Spinal cord (tissue), 10 donors: ENCODE measurements around the gene DNTT. TPM values are rescaled to one million over a fixed set of nuclear protein-coding genes. Genes with fewer than 3 reads are reported as not detected.

Experiments used
- DNase-seq, 6 donors: peaks; one replicate each; pipeline versions ENCODE4 v3.0.0 to v3.0.0-alpha.2; 2013 to 2015; ENCODE audit warnings: low spot score in 6 of 6, low read depth in 4 of 6
- H3K27ac ChIP-seq: one replicate; pipeline ENCODE4 v1.5.1; 2013; ENCODE audit warnings: low read depth, low read length, control low read depth
- H3K27me3 ChIP-seq: one replicate; pipeline ENCODE4 v1.6.1; 2013; ENCODE audit warnings: low read length; ENCODE audit not compliant: control insufficient read depth, insufficient read depth
- H3K36me3 ChIP-seq: one replicate; pipeline ENCODE4 v1.6.1; 2013; ENCODE audit warnings: low read length; ENCODE audit not compliant: control insufficient read depth, insufficient read depth
- H3K4me1 ChIP-seq: one replicate; pipeline ENCODE4 v1.6.1; 2013; ENCODE audit warnings: low read length; ENCODE audit not compliant: control insufficient read depth, insufficient read depth
- H3K4me3 ChIP-seq: one replicate; pipeline ENCODE4 v1.5.1; 2013; ENCODE audit warnings: low read depth, low read length, control low read depth
- H3K9me3 ChIP-seq: one replicate; pipeline ENCODE4 v1.6.1; 2013; ENCODE audit warnings: low read length; ENCODE audit not compliant: control insufficient read depth, insufficient read depth
- WGBS: methylation state at CpG from one replicate; pipeline ENCODE4 v1.1.5; 2013; ENCODE audit warnings: missing lambda C conversion rate; ENCODE audit not compliant: insufficient coverage; 5-methylcytosine and 5-hydroxymethylcytosine counted together
- polyA plus RNA-seq, 2 donors: library from polyadenylated mRNA; unstranded; fragments of 120-200 nt; gene quantifications; one replicate each; pipeline ENCODE4 v1.2.1, GENCODE V29; 2013; ENCODE audit not compliant: insufficient read length in 2 of 2
- total RNA-seq, 2 donors: library from RNA; depleted of rRNA in 1 of 2; stranded (reverse); fragments of 120-200 nt in 1 of 2; fragments of >200 nt in 1 of 2; gene quantifications; one replicate each; pipeline versions ENCODE4 v1.2.3 to v1.2.4, GENCODE V29; 2013 to 2014
- donor health status: healthy.

Gene DNTT
- total and polyA plus RNA-seq, 4 donors = 0.08 to 0.20 (median 0.11) TPM; not detected in 1

DNA sequence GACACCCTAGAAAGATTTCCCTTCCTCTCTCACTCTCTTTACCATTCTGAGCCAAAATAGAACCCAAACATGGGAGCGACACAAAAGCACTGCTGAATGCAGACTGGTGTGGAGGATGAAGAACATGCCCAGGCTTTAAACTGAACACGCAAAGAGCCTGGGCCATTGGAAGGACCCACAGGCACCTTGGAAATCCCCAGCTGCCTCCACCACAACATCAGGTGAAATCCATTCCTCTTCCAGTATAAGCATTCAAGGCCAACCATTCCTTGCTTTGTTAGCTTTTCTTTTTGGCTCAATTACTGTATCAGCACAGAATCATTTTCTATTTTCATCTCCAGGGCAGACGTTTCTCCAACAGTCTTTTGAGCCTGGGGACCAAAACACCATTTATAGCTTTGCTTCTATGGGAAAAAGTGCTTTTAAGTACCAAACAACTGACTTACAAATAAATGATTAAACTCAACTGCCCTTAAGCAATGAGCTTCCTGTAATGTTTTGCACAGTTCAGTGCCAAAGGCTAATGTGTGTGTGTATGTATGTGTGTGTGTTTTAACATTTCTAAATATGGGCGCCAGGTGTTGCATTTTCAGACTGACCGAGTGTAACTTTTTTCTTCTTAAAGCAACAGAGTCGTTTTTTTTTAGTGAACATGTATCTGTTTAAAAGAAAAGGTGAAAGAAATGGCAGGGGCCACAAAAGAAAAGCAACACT is 16.7 kb upstream of the DNTT start:
- Histone ChIP-seq H3K4me3 (no peak overlapping the region), H3K27me3 (no peaks in the 10 kb centered on the region), H3K27ac (no peak overlapping the region), H3K36me3 (no peaks in the 10 kb centered on the region), H3K4me1 (no peaks in the 10 kb centered on the region), H3K9me3 (no peaks in the 10 kb centered on the region)
- peak in 1 of 6 donors; percentile 28 for DNase-seq
- WGBS = 54% methylated on average over 3 of the region's 6 CpGs

DNA sequence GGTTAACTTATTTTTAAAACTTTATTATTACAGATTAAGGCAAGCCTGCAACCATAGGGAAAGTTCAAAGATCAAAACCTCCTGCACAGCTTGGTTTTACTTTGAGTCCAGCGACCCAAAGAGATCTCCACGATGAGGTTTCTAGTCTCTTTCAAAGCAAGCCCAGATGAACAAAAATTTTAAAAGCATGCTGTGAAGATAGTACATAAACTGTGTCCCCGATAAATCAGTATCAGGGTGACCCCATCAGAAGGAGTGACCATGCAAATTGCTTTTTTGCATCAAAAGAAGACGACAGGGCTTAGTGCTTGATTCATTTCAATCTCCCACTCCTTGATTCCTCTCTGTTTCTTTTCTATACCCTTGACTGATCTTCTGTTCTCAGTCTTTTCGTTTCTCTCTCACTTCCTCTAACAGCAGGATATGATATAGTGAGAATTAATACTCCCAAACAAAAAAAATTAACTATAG is 16.0 kb upstream of the DNTT start:
- Histone ChIP-seq H3K4me1 (no peaks in the 10 kb centered on the region), H3K9me3 (no peaks in the 10 kb centered on the region), H3K27me3 (no peaks in the 10 kb centered on the region), H3K36me3 (no peaks in the 10 kb centered on the region), H3K4me3 (no peak overlapping the region), H3K27ac (no peak overlapping the region)
- no peak for DNase-seq
- WGBS = 32% methylated on average over 4 of the region's 5 CpGs

DNA sequence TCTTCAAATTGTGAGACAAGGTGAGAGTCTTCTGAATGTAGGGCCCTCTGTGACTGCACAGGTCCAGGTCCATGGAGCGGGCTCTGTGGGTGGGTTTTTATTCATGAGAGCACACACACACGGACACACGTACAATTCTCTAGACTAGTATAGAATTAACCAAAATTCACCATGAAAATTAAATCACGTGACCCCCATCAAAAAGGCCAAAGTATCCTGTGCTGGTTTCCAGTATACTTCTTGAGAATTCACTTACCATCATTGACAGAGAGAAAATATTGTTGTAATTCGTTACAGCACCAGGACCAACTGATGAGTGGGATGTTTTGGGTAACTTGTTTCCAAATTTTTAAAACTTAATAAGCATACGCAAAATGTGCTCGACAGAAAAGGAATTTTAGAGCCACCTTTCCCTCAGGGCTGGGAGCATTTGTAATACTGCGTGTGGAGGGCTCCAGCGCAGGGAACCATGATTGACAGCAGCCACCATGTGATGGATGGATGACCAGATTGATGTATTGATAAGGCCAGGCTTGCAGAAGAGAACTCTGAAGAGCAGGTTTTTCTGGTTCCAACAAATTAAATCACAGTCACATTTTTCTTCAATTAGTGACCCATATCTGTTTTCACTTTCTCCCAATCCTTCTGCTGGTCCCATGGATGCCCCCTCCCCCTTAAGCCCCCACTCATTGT is 14.9 kb upstream of the DNTT start:
- Histone ChIP-seq H3K27me3 (no peaks in the 10 kb centered on the region), H3K4me3 (no peak overlapping the region), H3K9me3 (no peaks in the 10 kb centered on the region), H3K36me3 (no peaks in the 10 kb centered on the region), H3K4me1 (no peaks in the 10 kb centered on the region), H3K27ac (no peak overlapping the region)
- WGBS = 100% methylated on average over 1 of the region's 9 CpGs
- DNase-seq = no peak

DNA sequence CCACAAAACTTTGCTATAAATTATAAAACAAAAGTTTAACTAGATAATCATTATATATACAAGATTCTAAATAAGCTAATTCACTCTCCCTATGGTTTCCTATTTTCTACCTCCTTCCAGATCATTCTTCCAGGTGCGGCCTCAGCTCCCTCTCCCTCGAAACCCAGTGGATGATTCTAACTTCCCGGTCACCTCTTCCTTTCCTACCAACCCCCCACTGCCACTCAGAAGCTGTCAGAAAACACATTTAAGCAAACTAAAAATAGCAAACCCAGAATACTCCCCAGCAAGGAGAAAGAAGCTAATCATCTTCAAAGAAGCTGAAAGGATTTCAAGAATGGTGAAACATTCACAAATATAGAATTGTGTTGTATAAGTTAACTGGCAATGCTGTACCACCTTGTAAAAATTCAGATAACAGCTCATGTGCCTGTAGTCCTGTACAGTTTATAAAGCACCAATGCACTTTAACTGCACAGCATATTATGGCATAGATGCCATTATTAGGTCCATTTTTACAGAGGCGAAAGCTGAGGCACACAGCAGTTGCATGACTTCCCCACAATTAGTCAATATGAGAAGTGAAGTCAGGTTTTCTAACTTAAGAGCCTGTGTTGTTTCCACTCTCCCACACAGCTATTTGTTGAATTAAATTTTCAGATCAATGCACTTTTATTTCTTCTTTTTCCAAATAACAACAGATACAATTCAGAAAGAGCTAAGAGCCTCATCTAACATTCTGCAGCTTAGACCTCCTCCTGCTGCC is 13.7 kb upstream of the DNTT start:
- Histone ChIP-seq H3K9me3 (no peaks in the 10 kb centered on the region), H3K27me3 (no peaks in the 10 kb centered on the region), H3K36me3 (no peaks in the 10 kb centered on the region), H3K4me1 (no peaks in the 10 kb centered on the region), H3K27ac (no peak overlapping the region), H3K4me3 (no peak overlapping the region)
- 84% methylated on average over 3 of the region's 4 CpGs for WGBS
- no peak for DNase-seq

DNA sequence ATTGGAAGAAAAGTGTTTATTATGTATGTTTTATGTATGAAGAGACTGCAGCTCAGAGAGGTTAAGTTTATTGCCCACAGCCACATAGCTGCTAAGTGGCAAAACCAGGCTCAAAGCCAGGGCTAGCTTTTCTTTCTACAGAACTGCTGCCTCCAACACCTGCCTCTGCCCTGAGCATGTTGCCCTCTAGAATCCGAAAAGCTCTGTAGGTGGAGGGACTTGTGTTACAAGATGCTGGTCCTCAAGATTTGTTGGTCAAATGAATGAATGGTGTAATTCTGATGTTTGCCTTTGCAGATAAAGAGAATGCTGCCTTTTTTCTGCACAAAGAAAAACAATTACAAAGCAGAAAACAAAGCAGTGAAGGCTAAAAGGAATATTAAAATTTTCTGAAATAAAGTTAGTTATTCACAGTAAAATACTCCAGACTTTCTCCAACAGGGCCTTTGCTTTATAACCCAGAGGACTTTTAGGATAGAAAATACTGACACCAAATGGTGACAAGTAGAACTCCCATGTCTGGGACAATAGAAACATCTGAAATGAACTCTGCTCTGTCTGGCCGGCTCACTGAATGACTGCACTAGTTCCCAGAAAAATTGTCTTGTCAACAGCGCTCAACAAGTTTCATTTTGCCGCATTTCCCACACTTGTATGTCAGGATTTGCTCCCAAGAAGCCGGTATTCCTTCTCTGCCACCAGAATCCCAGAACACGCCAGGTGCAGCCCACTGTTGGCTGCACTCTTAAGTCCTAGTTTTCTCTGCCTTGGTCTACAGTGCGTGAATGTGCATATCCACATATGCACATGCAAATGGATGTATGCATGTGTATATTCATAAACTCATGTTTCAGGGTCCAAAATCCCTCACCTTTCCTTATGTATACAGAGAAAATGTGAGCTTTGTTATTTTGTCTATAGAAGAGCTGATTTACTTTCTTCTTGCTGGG is 11.0 kb upstream of the DNTT start:
- H3K36me3 ChIP-seq = no peaks in the 10 kb centered on the region
- no peaks in the 10 kb centered on the region for H3K4me1 ChIP-seq
- H3K27me3 ChIP-seq = no peaks in the 10 kb centered on the region
- 43% methylated on average over 5 of the region's 7 CpGs for WGBS
- no peak overlapping the region for H3K27ac ChIP-seq
- H3K9me3 ChIP-seq = no peaks in the 10 kb centered on the region
- H3K4me3 ChIP-seq = no peak overlapping the region
- DNase-seq = peak in 3 of 6 donors; percentile 36 to 86 (median 70)

DNA sequence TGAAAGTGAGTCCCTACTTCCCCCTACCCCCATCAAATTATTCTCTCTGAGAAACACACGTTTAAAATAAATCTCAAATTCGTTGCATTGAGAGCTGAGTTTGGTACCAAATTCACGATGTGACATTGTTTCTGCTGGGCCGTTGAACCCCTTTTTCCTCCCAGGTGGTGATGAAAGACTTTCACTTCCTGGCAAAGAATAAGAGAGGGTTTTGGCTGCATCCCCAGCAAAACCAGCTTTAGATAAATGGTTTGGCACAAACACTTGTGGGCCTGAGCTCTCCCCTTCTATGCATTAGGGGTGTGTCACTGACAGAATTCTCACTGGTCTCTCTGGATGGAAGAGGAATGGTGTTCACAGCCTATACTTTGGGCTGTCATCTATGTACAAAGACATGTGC is 8.8 kb upstream of the DNTT start:
- no peaks in the 10 kb centered on the region for H3K4me1 ChIP-seq
- no peaks in the 10 kb centered on the region for H3K36me3 ChIP-seq
- no peak overlapping the region for H3K4me3 ChIP-seq
- no peak overlapping the region for H3K27ac ChIP-seq
- no peaks in the 10 kb centered on the region for H3K9me3 ChIP-seq
- DNase-seq = no peak
- H3K27me3 ChIP-seq = no peaks in the 10 kb centered on the region
- whole genome bisulfite sequencing = 35% methylated on average over 3 of the region's 4 CpGs

DNA sequence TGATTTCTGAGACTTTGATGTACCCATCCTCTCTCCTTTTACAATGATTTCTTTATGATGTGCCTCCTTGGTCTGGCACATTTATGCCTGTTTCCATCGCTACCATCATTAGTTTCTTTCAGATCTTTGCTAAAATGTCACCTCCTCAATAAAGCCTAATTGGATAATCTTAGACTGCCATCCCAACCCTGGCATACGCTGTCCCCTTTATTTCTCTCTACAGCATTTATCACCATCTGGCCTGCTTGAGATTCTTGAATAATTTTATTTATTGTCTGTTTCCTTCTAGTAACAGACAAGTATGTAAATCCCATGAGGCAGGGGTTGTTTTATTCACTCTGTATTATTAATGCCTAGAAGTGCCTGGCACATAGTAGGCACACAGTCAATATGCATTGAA is 6.7 kb upstream of the DNTT start:
- peak in 1 of 6 donors; percentile 59 for DNase-seq
- H3K27ac ChIP-seq = no peak overlapping the region
- no peaks in the 10 kb centered on the region for H3K9me3 ChIP-seq
- 64% methylated on average over 1 of the region's 2 CpGs for WGBS
- H3K4me1 ChIP-seq = no peaks in the 10 kb centered on the region
- H3K4me3 ChIP-seq = no peak overlapping the region
- no peaks in the 10 kb centered on the region for H3K36me3 ChIP-seq
- H3K27me3 ChIP-seq = no peaks in the 10 kb centered on the region

DNA sequence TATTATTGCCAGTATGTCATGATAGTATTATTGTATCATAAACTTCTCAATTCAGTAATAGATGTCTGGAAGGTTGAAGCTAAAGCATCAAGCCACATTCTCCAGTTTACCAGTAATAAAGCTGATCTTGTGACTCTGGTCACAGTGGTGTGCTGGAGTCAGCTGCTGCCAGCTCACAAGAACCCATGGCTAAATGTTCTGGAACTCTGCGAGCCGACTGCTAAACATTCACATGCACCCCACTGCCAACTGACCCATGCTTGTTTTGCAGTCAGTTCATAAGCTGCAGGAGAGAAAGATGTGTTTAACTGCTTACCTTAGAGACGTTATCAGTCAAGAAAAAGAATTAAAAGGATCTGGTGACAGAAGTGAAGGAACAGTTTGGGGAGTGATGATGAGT is 5.9 kb upstream of the DNTT start:
- DNase-seq = no peak
- Histone ChIP-seq H3K4me1 (no peaks in the 10 kb centered on the region), H3K4me3 (no peak overlapping the region), H3K36me3 (no peaks in the 10 kb centered on the region), H3K27ac (no peak overlapping the region), H3K27me3 (no peaks in the 10 kb centered on the region), H3K9me3 (no peaks in the 10 kb centered on the region)
- WGBS = 78% methylated on average over 1 of the region's 3 CpGs

DNA sequence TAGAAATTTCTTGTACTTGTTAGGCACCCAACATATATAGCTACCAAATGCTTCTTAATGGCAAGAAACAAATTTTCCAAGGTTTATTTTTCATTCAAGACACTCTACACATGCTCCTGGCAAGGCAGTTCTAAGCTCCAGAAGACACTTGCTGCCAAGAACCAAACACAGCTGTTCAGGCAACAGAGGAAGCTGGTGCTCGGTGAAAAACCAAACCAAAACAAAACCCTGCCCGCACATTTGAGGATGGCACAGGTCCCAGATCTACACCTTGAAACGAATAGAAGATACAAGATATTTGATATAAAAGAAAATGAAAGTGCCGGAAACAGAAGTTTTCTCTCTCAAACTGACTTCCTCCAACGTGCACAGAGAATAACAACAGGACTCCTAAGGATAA is 4.9 kb upstream of the DNTT start:
- no peaks in the 10 kb centered on the region for H3K27me3 ChIP-seq
- no peak overlapping the region for H3K27ac ChIP-seq
- no peaks in the 10 kb centered on the region for H3K9me3 ChIP-seq
- DNase-seq = peak in 1 of 6 donors; percentile 66
- no peaks in the 10 kb centered on the region for H3K4me1 ChIP-seq
- H3K36me3 ChIP-seq = no peaks in the 10 kb centered on the region
- no CpG with 5 or more reads among the region's 5 CpGs for WGBS
- no peak overlapping the region for H3K4me3 ChIP-seq
